Loucy (cell line): Measurements from ENCODE around the gene TAF4.

Experiments used
- H2AFZ ChIP-seq: fragments of 200-600 bp; sonication (generic); 2 replicates; pipeline ENCODE4 v1.6.0; 2016; ENCODE audit warnings: antibody characterized with exemption, mild to moderate bottlenecking, low read length, moderate library complexity
- H3F3A ChIP-seq: fragments of 200-600 bp; 2 replicates; pipeline ENCODE4 v1.6.0; 2016; ENCODE audit warnings: antibody characterized with exemption, low read depth, mild to moderate bottlenecking
- H3K27me3 ChIP-seq: fragments of 200-600 bp; sonication (generic); 2 replicates; pipeline ENCODE4 v1.6.1; 2014; ENCODE audit warnings: low read length, mild to moderate bottlenecking; ENCODE audit not compliant: insufficient read depth, poor library complexity, severe bottlenecking
- H3K36me3 ChIP-seq: fragments of 200-600 bp; sonication (generic); 2 replicates; pipeline ENCODE4 v1.6.1; 2016; ENCODE audit warnings: low read length; ENCODE audit not compliant: insufficient read depth
- H3K4me1 ChIP-seq: fragments of 200-600 bp; sonication (generic); 2 replicates; pipeline ENCODE4 v1.5.1; 2014; ENCODE audit warnings: low read length, mild to moderate bottlenecking; ENCODE audit not compliant: insufficient read depth, poor library complexity, severe bottlenecking
- H3K4me2 ChIP-seq: fragments of 200-600 bp; sonication (generic); 2 replicates; pipeline ENCODE4 v1.6.0; 2014; ENCODE audit warnings: antibody characterized with exemption, low read length, low read depth, mild to moderate bottlenecking; ENCODE audit not compliant: poor library complexity, severe bottlenecking
- H3K4me3 ChIP-seq: fragments of 200-600 bp; sonication (generic); 2 replicates; pipeline ENCODE4 v1.5.1; 2014; ENCODE audit warnings: low read length, mild to moderate bottlenecking, mixed read lengths; ENCODE audit not compliant: poor library complexity, severe bottlenecking
- H3K79me2 ChIP-seq: fragments of 200-600 bp; sonication (generic); 2 replicates; pipeline ENCODE4 v1.6.1; 2014; ENCODE audit warnings: low read length; ENCODE audit not compliant: insufficient read depth
- H3K9ac ChIP-seq: fragments of 200-600 bp; sonication (generic); 2 replicates; pipeline ENCODE4 v1.6.0; 2014; ENCODE audit warnings: mild to moderate bottlenecking, low read depth, low read length, moderate library complexity; ENCODE audit not compliant: poor library complexity, severe bottlenecking
- H3K9me2 ChIP-seq: fragments of 200-600 bp; sonication (generic); replicated peaks from 2 replicates; pipeline ENCODE4 v1.6.1; 2016; ENCODE audit warnings: low read depth, low read length, mixed read lengths
- H3K9me3 ChIP-seq: fragments of 200-600 bp; sonication (generic); 2 replicates; pipeline ENCODE4 v1.6.1; 2014; ENCODE audit warnings: mild to moderate bottlenecking, antibody characterized with exemption, low read length, low read depth; ENCODE audit not compliant: insufficient read depth
- H4K20me1 ChIP-seq: fragments of 200-600 bp; sonication (generic); 2 replicates; pipeline ENCODE4 v1.6.0; 2014; ENCODE audit warnings: antibody characterized with exemption, low read length, mild to moderate bottlenecking; ENCODE audit not compliant: insufficient read depth, poor library complexity, severe bottlenecking
- CTCF ChIP-seq: fragments of 200-600 bp; sonication (generic); conservative IDR thresholded peaks from 2 replicates; pipeline ENCODE4 v1.5.1; 2014; ENCODE audit warnings: mild to moderate bottlenecking, antibody characterized with exemption, low read length
- EZH2phosphoT487 ChIP-seq: fragments of 200-600 bp; IDR thresholded peaks from 2 replicates; pipeline ENCODE4 v1.6.1; 2018; ENCODE audit warnings: antibody characterized with exemption, mild to moderate bottlenecking, moderate library complexity, borderline replicate concordance

TAF4 gene

DNA sequence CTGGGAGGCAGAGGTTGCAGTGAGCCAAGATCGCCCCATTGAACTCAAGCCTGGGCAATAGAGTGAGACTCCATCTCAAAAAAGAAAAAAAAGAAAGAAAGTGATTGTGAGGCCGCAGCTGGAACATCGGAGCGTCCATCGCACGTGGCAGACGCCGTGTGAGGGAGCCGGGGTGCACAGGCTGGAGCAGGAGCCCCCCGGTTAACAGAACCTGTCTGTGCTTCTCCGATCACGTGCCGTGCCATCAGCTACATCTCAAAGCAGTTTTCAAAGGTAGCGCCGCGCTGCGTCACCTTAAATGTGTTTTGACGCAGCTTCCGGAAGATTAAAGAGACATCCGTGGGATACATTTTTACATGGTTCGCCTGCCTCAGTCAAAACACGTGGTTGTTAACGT lies 138.9 kb downstream of the TAF4 start:
- TF ChIP-seq CTCF: no peak
- H3K9me2 ChIP-seq: no peaks in the 10 kb centered on the region

DNA sequence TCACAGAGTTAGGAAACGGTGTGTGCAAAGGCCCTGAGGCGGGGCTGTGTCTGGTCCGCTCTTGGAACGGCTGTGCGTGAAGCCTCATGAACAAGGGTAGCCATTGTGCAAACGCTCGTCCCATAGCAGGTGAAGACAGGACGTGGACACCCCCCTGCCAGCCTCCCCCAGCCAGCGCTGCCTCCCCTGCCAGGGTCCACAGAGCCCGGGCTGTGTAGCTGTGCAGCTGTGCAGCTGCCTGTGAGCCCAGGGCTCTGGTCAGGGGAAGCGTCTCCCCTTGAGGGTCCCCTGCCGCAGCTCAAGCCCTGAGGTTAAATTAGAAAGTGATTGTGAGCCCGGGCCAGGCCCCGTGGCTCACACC lies 139.4 kb downstream of the TAF4 start:
- no peak overlapping the region for H3K4me3 ChIP-seq
- no peaks in the 10 kb centered on the region for H3K9me3 ChIP-seq
- H2AFZ ChIP-seq: no peak overlapping the region
- H3K36me3 ChIP-seq: peaks cover 13% of the 10 kb centered on the region; the same call in 1 of the 2 replicates
- H3K27me3 ChIP-seq: no peaks in the 10 kb centered on the region
- no peaks in the 10 kb centered on the region for H3K4me1 ChIP-seq
- H3F3A ChIP-seq: no peaks in the 10 kb centered on the region
- no peaks in the 10 kb centered on the region for H3K9me2 ChIP-seq
- no peak overlapping the region for H3K4me2 ChIP-seq
- H4K20me1 ChIP-seq: no peaks in the 10 kb centered on the region
- no peaks in the 10 kb centered on the region for H3K79me2 ChIP-seq
- no peak overlapping the region for H3K9ac ChIP-seq
- TF ChIP-seq CTCF (no peak), EZH2phosphoT487 (no peak)

More for the DNA sequence above, 138.9 kb downstream of the TAF4 start:
- Histone ChIP-seq H3K36me3 (peaks cover 13% of the 10 kb centered on the region; the same call in 1 of the 2 replicates), H3K79me2 (no peaks in the 10 kb centered on the region), H3K4me1 (no peaks in the 10 kb centered on the region), H3K4me3 (no peak overlapping the region), H3K4me2 (no peak overlapping the region), H3K9ac (no peak overlapping the region), H3K9me3 (no peaks in the 10 kb centered on the region), H3K27me3 (no peaks in the 10 kb centered on the region), H4K20me1 (no peaks in the 10 kb centered on the region), H2AFZ (no peak overlapping the region), H3F3A (no peaks in the 10 kb centered on the region)

GRCh38 chr20:61925555-61926252 lies 140.0 kb downstream of the TAF4 start:
- Histone ChIP-seq H3K79me2 (no peaks in the 10 kb centered on the region), H3K4me3 (no peak overlapping the region), H2AFZ (no peak overlapping the region), H3F3A (no peaks in the 10 kb centered on the region), H3K4me2 (no peak overlapping the region), H3K9me3 (no peaks in the 10 kb centered on the region), H3K9me2 (no peaks in the 10 kb centered on the region), H4K20me1 (no peaks in the 10 kb centered on the region), H3K4me1 (no peaks in the 10 kb centered on the region), H3K36me3 (peaks cover 13% of the 10 kb centered on the region; the same call in 1 of the 2 replicates), H3K27me3 (no peaks in the 10 kb centered on the region), H3K9ac (no peak overlapping the region)
- no peak for TF ChIP-seq CTCF
- TF ChIP-seq EZH2phosphoT487: no peak
